Ammon's horn (tissue), 1 donor: ENCODE data around the gene TAPBPL.
A peak's percentile ranks its signal among the peaks of the same experiment; 100 is the strongest.
"Not testable (repeated sequence)": the region's sequence is repeated elsewhere in the genome, so short reads cannot be mapped to it uniquely, and the experiment has no call there.

Experiments
- DNase-seq: peaks from one replicate; pipeline ENCODE4 v3.0.0-alpha.2; 2016; ENCODE audit warnings: low spot score

TAPBPL gene

DNA sequence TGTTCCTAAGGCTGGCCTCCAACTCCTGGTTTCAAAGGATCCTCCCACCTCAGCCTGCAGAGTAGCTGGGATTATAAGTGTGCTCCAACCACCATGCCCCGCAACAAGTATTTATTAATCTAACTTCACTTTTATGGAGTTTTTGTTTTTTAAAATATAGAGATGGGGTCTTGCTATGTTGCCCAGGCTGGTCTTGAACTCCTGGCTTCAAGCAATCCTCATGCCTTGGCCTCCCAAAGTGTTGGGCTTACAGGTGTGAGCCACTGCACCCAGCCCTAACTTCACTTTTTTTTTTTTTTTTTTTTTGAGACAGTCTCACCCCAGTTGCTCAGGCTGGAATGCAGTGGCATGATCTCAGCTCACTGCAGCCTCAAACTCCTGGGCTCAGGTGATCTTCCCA, 38.8 kb downstream of the TAPBPL start:
- DNase-seq = not testable (repeated sequence)

DNA sequence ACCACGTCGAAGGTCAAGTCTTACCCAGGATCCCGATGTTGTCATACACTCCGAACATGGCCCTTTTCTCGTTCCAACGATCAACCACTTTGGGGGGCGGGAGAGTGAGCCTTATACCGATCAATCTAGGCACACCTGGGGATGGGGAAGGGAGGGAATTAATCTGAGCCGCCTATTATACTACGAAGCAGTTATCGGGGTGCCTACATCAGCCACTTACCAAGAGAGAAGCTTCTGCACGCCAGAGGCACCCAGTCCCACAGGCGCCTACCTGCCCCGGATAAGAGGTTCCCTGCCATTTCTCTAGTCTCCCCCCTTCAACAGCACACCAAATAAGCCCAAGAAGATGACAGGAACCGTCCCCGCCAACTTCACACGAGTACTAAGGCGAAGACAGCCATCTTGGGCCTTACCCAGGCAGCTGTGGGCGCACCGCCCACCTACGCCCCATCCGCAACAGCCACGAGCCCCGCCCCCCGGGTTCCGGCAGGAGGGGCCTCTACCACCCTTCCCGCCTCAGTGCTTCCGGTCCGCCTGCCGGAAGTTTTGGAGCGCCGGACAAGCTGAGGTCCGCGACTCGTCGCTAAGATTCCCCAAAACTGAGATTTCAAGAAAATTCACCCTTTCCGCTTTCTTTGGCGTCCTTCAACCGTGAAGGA, 41.1 kb downstream of the TAPBPL start, which contains the start of gene MRPL51:
Gene MRPL51, minus strand, starts transcription at position 425 of the 659 bp plus-strand sequence. Its CDS starts 126 bp downstream, at position 299.
- DNase-seq = peak; percentile 97

DNA sequence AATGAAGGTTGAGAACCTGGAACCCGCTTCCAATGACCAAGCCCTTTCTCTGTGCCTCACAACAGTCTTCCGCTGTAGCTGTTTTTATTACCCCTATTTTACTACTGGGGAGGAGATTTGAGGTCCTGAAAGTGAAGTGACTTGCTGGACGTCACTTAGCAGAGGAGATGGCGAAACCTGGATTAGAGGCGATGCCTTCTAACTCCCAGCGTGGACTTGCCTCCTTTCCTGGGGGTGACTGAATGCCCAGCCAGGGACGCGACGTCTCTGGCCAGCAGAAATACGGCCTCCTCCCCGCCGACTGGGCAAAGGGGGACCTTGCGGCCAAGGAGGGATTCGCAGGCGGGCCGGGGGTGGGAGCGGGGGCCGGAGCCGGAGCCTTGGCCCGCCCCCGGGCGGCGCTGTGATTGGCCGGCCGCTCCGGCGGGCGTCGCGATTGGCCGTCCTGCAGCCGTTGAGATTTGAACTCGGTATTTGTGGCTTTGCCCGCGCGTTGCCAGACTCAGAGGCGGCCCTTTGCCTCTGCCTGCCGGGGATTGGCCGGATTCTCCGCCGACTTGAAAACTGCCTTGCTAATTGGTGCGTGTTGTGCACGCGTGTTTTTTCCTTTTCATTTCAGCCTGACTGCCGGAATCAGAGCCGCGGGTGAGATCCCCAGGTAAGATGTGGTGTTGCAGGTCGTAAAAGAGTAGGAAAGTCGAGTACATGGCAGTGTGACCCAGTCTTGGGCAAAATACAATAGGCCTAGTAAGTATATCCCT, 41.8 kb downstream of the TAPBPL start, which contains the start of gene NCAPD2:
Gene NCAPD2, plus strand, starts transcription at position 606 of the 761 bp plus-strand sequence. CDS start 997 bp downstream, outside the sequence.
- peak; percentile 98 for DNase-seq

GRCh38 chr12:6494258-6494743, 42.5 kb downstream of the TAPBPL start:
- DNase-seq = no peak

DNA sequence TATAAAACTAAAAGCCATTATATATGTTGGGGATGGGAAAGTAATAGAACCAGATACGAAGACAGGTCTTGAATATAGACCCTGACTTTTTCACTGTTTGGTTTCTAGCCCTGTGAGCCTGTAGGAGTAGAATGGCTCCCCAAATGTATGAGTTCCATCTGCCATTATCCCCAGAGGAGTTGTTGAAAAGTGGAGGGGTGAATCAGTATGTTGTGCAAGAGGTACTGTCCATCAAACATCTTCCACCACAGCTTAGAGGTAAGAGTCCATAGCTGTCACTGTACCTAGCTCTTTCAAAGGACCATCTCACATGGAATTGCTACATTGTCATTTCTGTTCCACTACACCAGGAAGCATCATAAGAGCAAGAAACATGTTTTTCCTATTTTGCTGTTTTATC, 43.1 kb downstream of the TAPBPL start:
- DNase-seq = no peak

GRCh38 chr12:6497291-6497690, 45.4 kb downstream of the TAPBPL start:
- peak; percentile 59 for DNase-seq

DNA sequence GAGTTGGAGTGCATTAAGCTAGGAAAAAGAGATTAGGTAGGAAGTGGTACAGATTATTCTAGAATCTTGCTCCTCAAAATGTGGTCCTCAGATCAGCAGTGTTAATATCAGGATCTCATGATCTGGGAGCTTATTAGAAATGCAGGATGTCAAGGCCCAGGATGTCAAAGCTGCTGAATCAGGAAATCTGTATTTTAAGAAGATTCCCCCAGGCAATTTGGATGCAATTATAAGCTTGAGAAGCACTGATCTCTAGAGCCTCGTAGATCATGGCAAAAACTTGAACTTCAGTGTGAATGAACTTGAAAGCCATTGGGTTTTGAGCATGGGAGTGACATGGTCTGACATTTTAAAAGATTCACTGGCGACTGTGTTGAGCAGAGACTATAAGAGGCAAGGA, 48.6 kb downstream of the TAPBPL start:
- DNase-seq = no peak

GRCh38 chr12:6507102-6507998, 55.5 kb downstream of the TAPBPL start:
- no peak for DNase-seq

GRCh38 chr12:6508087-6508486, 56.2 kb downstream of the TAPBPL start:
- DNase-seq = no peak
